Parathyroid adenoma (tissue), 2 donors: Measurements from ENCODE around the gene KRT77.

Experiments used
- H2AFZ ChIP-seq: fragments of 300-600 bp; sonication (generic); one replicate; pipeline ENCODE4 v1.7.0; 2017; ENCODE audit warnings: antibody characterized with exemption, mild to moderate bottlenecking
- H3K27ac ChIP-seq: fragments of 300-600 bp; sonication (generic); one replicate; pipeline ENCODE4 v1.7.0; 2017
- H3K27me3 ChIP-seq: fragments of 300-600 bp; sonication (generic); one replicate; pipeline ENCODE4 v1.7.0; 2017; ENCODE audit warnings: low read length; ENCODE audit not compliant: control insufficient read depth, insufficient read depth
- H3K36me3 ChIP-seq: fragments of 300-600 bp; sonication (generic); one replicate; pipeline ENCODE4 v1.7.0; 2017; ENCODE audit warnings: low read length; ENCODE audit not compliant: control insufficient read depth, insufficient read depth
- H3K4me1 ChIP-seq: fragments of 300-600 bp; sonication (generic); one replicate; pipeline ENCODE4 v1.7.0; 2017; ENCODE audit warnings: control low read depth
- H3K4me2 ChIP-seq: fragments of 300-600 bp; sonication (generic); one replicate; pipeline ENCODE4 v1.7.0; 2017; ENCODE audit warnings: low read length
- H3K4me3 ChIP-seq: fragments of 300-600 bp; sonication (generic); one replicate; pipeline ENCODE4 v1.7.0; 2017; ENCODE audit warnings: low read depth, low read length
- H3K79me2 ChIP-seq: fragments of 300-600 bp; sonication (generic); one replicate; pipeline ENCODE4 v1.7.0; 2017; ENCODE audit warnings: control low read depth
- H3K9ac ChIP-seq: fragments of 300-600 bp; sonication (generic); one replicate; pipeline ENCODE4 v1.7.0; 2017; ENCODE audit warnings: mild to moderate bottlenecking
- H3K9me3 ChIP-seq: fragments of 300-600 bp; sonication (generic); one replicate; pipeline ENCODE4 v1.7.0; 2017; ENCODE audit warnings: low read length; ENCODE audit not compliant: control insufficient read depth
- TF ChIP-seq, protein P1 (sequence below): fragments of 300-600 bp; sonication (generic); IDR thresholded peaks from one replicate; pipeline ENCODE4 v1.7.0; 2017; ENCODE audit warnings: antibody characterized with exemption, mild to moderate bottlenecking
- donor health status: primary hyperparathyroidism.

The KRT77 gene

DNA sequence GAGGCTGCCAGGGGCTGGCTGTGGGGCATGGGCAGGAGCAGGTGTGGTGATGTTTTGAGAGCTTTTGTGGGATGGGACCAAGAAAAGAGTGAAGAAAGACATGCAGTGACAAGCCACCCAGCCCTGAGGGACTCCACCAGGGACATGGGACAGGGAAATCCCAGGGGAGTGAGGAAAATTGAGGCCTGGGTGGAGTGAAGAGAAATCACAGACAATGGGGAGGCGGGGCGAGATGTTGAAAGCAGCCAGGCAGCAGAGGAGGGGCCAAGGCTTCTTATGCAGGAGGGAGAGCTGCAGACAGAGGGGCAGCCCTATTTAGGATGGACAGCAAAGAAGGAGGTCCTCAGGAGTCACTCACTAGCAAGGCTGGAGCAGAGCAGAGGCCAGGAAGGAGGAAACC lies 18.9 kb downstream of the KRT77 start:
- Histone ChIP-seq H3K9me3 (no peaks in the 10 kb centered on the region), H3K27ac (no peak overlapping the region), H3K36me3 (no peaks in the 10 kb centered on the region), H3K4me3 (no peak overlapping the region), H3K27me3 (no peaks in the 10 kb centered on the region), H3K9ac (no peak overlapping the region), H2AFZ (no peak overlapping the region), H3K79me2 (no peaks in the 10 kb centered on the region), H3K4me1 (peaks cover 14% of the 10 kb centered on the region), H3K4me2 (no peak overlapping the region)
- TF ChIP-seq, protein P1, sequence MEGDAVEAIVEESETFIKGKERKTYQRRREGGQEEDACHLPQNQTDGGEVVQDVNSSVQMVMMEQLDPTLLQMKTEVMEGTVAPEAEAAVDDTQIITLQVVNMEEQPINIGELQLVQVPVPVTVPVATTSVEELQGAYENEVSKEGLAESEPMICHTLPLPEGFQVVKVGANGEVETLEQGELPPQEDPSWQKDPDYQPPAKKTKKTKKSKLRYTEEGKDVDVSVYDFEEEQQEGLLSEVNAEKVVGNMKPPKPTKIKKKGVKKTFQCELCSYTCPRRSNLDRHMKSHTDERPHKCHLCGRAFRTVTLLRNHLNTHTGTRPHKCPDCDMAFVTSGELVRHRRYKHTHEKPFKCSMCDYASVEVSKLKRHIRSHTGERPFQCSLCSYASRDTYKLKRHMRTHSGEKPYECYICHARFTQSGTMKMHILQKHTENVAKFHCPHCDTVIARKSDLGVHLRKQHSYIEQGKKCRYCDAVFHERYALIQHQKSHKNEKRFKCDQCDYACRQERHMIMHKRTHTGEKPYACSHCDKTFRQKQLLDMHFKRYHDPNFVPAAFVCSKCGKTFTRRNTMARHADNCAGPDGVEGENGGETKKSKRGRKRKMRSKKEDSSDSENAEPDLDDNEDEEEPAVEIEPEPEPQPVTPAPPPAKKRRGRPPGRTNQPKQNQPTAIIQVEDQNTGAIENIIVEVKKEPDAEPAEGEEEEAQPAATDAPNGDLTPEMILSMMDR = no peak

DNA sequence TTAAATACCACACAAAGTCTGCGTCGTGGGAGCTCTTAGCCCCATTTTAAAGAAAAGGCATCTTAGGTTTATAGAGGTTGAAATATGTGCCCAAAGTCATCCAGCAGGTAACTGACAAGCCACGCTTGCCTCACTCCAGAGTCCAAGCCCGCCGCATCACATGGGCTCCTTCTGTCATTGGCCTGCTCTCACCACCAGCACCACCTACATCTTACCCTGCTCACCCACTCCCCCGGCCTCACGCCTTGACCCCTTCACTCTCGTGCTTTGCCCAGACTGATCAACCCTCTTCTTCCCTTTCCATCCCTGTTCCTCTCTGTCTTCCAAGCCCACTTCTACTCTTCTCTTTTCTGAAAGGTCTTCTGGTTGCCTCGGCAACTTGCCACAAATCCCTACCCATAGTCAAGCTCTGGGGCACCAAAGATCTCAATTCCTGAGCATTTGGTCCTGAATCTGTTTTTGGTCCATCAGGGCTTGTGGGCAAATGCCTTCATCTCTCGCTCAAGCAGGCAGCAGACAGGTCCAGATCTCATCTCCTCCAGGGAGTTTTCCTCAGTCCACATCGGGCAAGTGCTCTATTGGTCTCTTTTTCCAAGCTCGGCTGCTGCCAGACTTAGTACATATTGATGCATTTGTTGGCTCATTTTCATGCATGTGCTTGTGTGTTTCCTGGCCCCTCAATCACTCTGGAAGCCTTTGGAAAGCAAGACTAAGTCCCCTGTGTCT lies 19.6 kb downstream of the KRT77 start:
- Histone ChIP-seq H3K27me3 (no peaks in the 10 kb centered on the region), H3K36me3 (no peaks in the 10 kb centered on the region), H3K27ac (no peak overlapping the region), H3K79me2 (no peaks in the 10 kb centered on the region), H3K9me3 (no peaks in the 10 kb centered on the region), H2AFZ (no peak overlapping the region), H3K4me3 (no peak overlapping the region), H3K4me2 (no peak overlapping the region), H3K4me1 (peaks cover 14% of the 10 kb centered on the region), H3K9ac (no peak overlapping the region)
- TF ChIP-seq, protein P1 = no peak

DNA sequence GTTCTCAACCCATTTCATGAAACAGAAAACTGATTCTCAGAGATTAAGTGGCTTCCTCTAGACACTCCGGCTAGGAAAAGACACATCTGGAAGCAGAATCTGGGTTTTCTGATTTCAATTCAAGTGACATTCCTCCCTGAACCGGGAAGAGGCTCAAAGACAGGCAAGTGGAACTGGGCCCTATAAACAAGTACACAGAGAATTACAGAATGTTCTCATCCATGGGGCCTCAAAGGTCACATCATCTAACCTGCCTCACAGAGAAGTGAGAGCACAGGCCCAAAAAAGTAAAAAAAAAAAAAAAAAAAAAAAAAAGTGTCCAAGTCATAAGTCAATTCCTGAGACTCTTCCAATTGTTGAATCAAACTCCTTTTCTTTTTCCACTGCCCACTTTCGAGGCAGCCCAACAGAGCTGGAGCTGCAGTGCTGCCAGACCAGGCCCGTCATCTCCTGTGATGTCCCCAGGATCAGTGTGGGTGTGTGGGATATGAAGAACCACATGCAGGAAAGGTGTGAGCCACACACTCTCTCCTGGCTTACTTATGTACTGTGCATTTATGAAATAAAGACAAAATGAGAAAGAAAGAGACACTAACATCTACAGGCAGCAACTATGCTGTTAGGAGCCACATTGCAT lies 20.3 kb downstream of the KRT77 start:
- H3K9me3 ChIP-seq = no peaks in the 10 kb centered on the region
- H3K27ac ChIP-seq = no peak overlapping the region
- TF ChIP-seq, protein P1 = no peak
- no peaks in the 10 kb centered on the region for H3K36me3 ChIP-seq
- H3K4me3 ChIP-seq = no peak overlapping the region
- H3K4me2 ChIP-seq = no peak overlapping the region
- H3K79me2 ChIP-seq = no peaks in the 10 kb centered on the region
- no peak overlapping the region for H3K9ac ChIP-seq
- no peak overlapping the region for H2AFZ ChIP-seq
- H3K27me3 ChIP-seq = no peaks in the 10 kb centered on the region
- H3K4me1 ChIP-seq = peaks cover 14% of the 10 kb centered on the region

DNA sequence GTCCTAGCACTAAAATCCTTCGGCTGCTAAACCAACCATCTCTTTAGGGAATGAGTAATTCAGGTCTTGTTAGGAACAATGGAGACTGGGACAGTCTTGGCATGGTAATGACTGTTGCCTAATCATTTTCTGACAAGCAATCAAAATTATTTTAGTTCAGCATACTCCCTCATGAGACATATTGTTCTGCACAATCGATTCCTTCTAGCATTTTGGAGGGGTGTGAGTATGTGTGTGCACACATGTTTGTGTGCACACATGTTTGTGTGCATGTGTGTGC lies 21.0 kb downstream of the KRT77 start:
- no peak overlapping the region for H3K27ac ChIP-seq
- H3K4me3 ChIP-seq = no peak overlapping the region
- no peaks in the 10 kb centered on the region for H3K36me3 ChIP-seq
- no peaks in the 10 kb centered on the region for H3K9me3 ChIP-seq
- no peak overlapping the region for H3K4me2 ChIP-seq
- no peaks in the 10 kb centered on the region for H3K27me3 ChIP-seq
- peaks cover 9% of the 10 kb centered on the region for H3K4me1 ChIP-seq
- no peak overlapping the region for H3K9ac ChIP-seq
- TF ChIP-seq, protein P1 = no peak
- no peaks in the 10 kb centered on the region for H3K79me2 ChIP-seq
- no peak overlapping the region for H2AFZ ChIP-seq
